Dendritic cell treated with granulocyte-macrophage colony-stimulating factor and Interleukin-4, amounts not matched to agents 40 ng/mL and 50 ng/mL, for 4 days (primary cell): ENCODE results near the gene MAPK8IP1.

ENCODE experiments used
- H3K27ac Mint-ChIP-seq: one replicate; pipeline ENCODE4 v1.8.0; 2022; ENCODE audit warnings: mild to moderate bottlenecking, mixed read lengths
- H3K27me3 Mint-ChIP-seq: one replicate; pipeline ENCODE4 v1.8.0; 2022; ENCODE audit warnings: mild to moderate bottlenecking, mixed read lengths
- H3K36me3 Mint-ChIP-seq: one replicate; pipeline ENCODE4 v1.8.0; 2022; ENCODE audit warnings: low read depth, mixed read lengths
- H3K4me1 Mint-ChIP-seq: one replicate; pipeline ENCODE4 v1.8.0; 2022; ENCODE audit warnings: low read depth, mixed read lengths
- H3K4me3 Mint-ChIP-seq: one replicate; pipeline ENCODE4 v1.8.0; 2022; ENCODE audit warnings: mild to moderate bottlenecking, moderate library complexity, mixed read lengths
- H3K9me3 Mint-ChIP-seq: one replicate; pipeline ENCODE4 v1.8.0; 2022; ENCODE audit warnings: mixed read lengths
- intact Hi-C: fragments of 100-400 bp; cut with micrococcal nuclease; formaldehyde crosslinking; loops from one replicate; pipeline ENCODE4 v1.15.0; 2022

The MAPK8IP1 gene

GRCh38 chr11:45934580-45935318, 49.3 kb downstream of the MAPK8IP1 start:
- peaks cover 72% of the 10 kb centered on the region for H3K36me3 Mint-ChIP-seq
- H3K4me3 Mint-ChIP-seq, result no peak overlapping the region
- intact Hi-C loops, result loop anchor here (10.0 kb wide), 1 partner anchor 50 kb away; the partner anchor contains the start of gene MAPK8IP1
- H3K9me3 Mint-ChIP-seq, result no peaks in the 10 kb centered on the region
- peaks cover 19% of the 10 kb centered on the region for H3K27me3 Mint-ChIP-seq
- H3K4me1 Mint-ChIP-seq, result peaks cover 67% of the 10 kb centered on the region
- H3K27ac Mint-ChIP-seq, result no peak overlapping the region

- H3K27ac Mint-ChIP-seq, result no peak overlapping the region
- intact Hi-C loops, result loop anchor here (10.0 kb wide), 1 partner anchor 51 kb away; the partner anchor contains the start of gene MAPK8IP1
- peaks cover 59% of the 10 kb centered on the region for H3K4me1 Mint-ChIP-seq
- no peaks in the 10 kb centered on the region for H3K9me3 Mint-ChIP-seq
- no peak overlapping the region for H3K4me3 Mint-ChIP-seq
- peaks cover 69% of the 10 kb centered on the region for H3K36me3 Mint-ChIP-seq
- peaks cover 15% of the 10 kb centered on the region for H3K27me3 Mint-ChIP-seq
Measured at GRCh38 chr11:45935349-45936064, 50.1 kb downstream of the MAPK8IP1 start.

- no peak overlapping the region for H3K4me3 Mint-ChIP-seq
- no peaks in the 10 kb centered on the region for H3K9me3 Mint-ChIP-seq
- intact Hi-C loops, result loop anchor here (10.0 kb wide), 1 partner anchor 52 kb away; the partner anchor contains the start of gene MAPK8IP1
- H3K36me3 Mint-ChIP-seq, result peaks cover 70% of the 10 kb centered on the region
- H3K27ac Mint-ChIP-seq, result no peak overlapping the region
- peaks cover 49% of the 10 kb centered on the region for H3K4me1 Mint-ChIP-seq
- H3K27me3 Mint-ChIP-seq, result peaks cover 7% of the 10 kb centered on the region
Measured at GRCh38 chr11:45936511-45937054, 51.1 kb downstream of the MAPK8IP1 start.

GRCh38 chr11:45937916-45938315, 52.5 kb downstream of the MAPK8IP1 start:
- Mint-ChIP-seq H3K36me3 (peaks cover 74% of the 10 kb centered on the region), H3K27me3 (peaks cover under 1% of the 10 kb centered on the region), H3K4me3 (no peak overlapping the region)

DNA sequence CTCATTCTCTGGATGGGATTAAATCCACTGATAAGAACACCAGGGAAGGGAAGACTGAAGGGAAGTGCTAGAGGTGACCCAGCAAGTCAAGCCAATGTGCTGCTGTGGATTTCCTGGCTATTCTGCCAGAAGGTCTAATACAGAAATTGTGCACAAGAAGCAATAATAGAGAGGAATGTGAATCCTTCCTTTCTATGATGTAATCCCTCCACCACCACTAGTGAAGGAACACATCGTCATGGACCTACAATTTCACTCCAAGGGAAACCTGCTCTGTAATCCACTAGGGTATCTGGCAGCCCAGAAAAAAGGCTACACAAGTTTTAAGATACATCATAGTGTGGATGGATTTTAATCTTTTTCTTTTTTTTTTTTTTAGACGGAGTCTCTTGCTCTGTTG, 54.4 kb downstream of the MAPK8IP1 start:
- intact Hi-C loops, result loop anchor here (10.0 kb wide), 1 partner anchor 55 kb away; the partner anchor contains the start of gene MAPK8IP1
- Mint-ChIP-seq H3K27ac (no peak overlapping the region), H3K27me3 (no peaks in the 10 kb centered on the region), H3K4me3 (no peak overlapping the region), H3K4me1 (peaks cover 17% of the 10 kb centered on the region), H3K9me3 (no peaks in the 10 kb centered on the region), H3K36me3 (peaks cover 80% of the 10 kb centered on the region)

More at GRCh38 chr11:45937916-45938315, 52.5 kb downstream of the MAPK8IP1 start:
- Mint-ChIP-seq H3K9me3 (no peaks in the 10 kb centered on the region), H3K27ac (no peak overlapping the region), H3K4me1 (peaks cover 37% of the 10 kb centered on the region)
- intact Hi-C loops, result loop anchor here (10.0 kb wide), 1 partner anchor 53 kb away; the partner anchor contains the start of gene MAPK8IP1

- no peak overlapping the region for H3K27ac Mint-ChIP-seq
- H3K36me3 Mint-ChIP-seq, result peaks cover 89% of the 10 kb centered on the region
- peaks cover 6% of the 10 kb centered on the region for H3K4me1 Mint-ChIP-seq
- no peaks in the 10 kb centered on the region for H3K27me3 Mint-ChIP-seq
- H3K9me3 Mint-ChIP-seq, result no peaks in the 10 kb centered on the region
- no peak overlapping the region for H3K4me3 Mint-ChIP-seq
- intact Hi-C loops, result no loop called here
Measured at GRCh38 chr11:45941285-45941684, 55.8 kb downstream of the MAPK8IP1 start.

GRCh38 chr11:45942381-45942780, 56.9 kb downstream of the MAPK8IP1 start:
- Mint-ChIP-seq H3K27ac (no peak overlapping the region), H3K4me3 (no peak overlapping the region), H3K27me3 (no peaks in the 10 kb centered on the region), H3K36me3 (peaks cover 90% of the 10 kb centered on the region), H3K9me3 (no peaks in the 10 kb centered on the region), H3K4me1 (no peaks in the 10 kb centered on the region)
- intact Hi-C loops, result no loop called here

- Mint-ChIP-seq H3K4me3 (no peak overlapping the region), H3K27me3 (no peaks in the 10 kb centered on the region), H3K27ac (no peak overlapping the region), H3K36me3 (peaks cover 99% of the 10 kb centered on the region), H3K9me3 (no peaks in the 10 kb centered on the region), H3K4me1 (no peaks in the 10 kb centered on the region)
- intact Hi-C loops, result no loop called here
Measured at GRCh38 chr11:45945397-45945999, 60.0 kb downstream of the MAPK8IP1 start.

- Mint-ChIP-seq H3K4me3 (no peak overlapping the region), H3K9me3 (no peaks in the 10 kb centered on the region), H3K36me3 (peaks cover 99% of the 10 kb centered on the region), H3K27ac (no peak overlapping the region), H3K27me3 (no peaks in the 10 kb centered on the region), H3K4me1 (no peaks in the 10 kb centered on the region)
- intact Hi-C loops, result no loop called here
Measured at GRCh38 chr11:45947885-45948284, 62.4 kb downstream of the MAPK8IP1 start.

DNA sequence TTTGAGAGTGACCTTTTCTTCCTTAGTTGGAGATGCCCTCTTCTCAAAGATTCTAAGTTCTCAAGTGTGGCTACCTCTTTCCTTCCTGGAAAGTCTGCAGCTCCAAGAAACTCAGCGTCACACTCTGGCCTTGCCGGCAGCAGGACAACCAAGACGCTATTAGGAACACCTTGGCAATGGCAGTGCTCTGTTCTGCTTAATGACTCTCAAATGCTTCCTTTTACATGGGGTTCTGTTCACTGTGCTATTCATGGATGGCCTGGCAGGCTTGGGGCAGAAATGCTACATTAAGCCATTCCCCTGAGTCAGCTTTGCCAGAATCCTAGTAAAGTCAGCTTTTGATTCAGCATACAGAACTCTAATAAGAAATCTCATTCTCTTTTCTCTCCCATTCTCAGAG, 62.9 kb downstream of the MAPK8IP1 start:
- Mint-ChIP-seq H3K27me3 (no peaks in the 10 kb centered on the region), H3K36me3 (peaks cover 99% of the 10 kb centered on the region), H3K4me1 (no peaks in the 10 kb centered on the region), H3K9me3 (no peaks in the 10 kb centered on the region), H3K4me3 (no peak overlapping the region), H3K27ac (no peak overlapping the region)
- intact Hi-C loops, result no loop called here

GRCh38 chr11:45949992-45950407, 64.5 kb downstream of the MAPK8IP1 start:
- Mint-ChIP-seq H3K27ac (no peak overlapping the region), H3K9me3 (no peaks in the 10 kb centered on the region), H3K36me3 (peaks cover 93% of the 10 kb centered on the region), H3K4me1 (no peaks in the 10 kb centered on the region), H3K4me3 (no peak overlapping the region), H3K27me3 (no peaks in the 10 kb centered on the region)
- intact Hi-C loops, result no loop called here
